Cardiac fibroblast (primary cell): Measurements from ENCODE around the gene LARGE1.

Experiments used
- DNase-seq, 2 donors: peaks; one replicate each; pipeline versions ENCODE4 v3.0.0 to v3.0.0-alpha.2; 2010; ENCODE audit warnings: low read depth in 2 of 2
- H3K4me3 ChIP-seq, 2 donors: replicated peaks in 1 of 2; 1 replicate in 1 of 2; 2 replicates in 1 of 2; pipeline ENCODE4 v1.5.1; 2011; ENCODE audit warnings: low read depth in 2 of 2, low read length in 2 of 2, mild to moderate bottlenecking in 2 of 2, moderate library complexity in 1 of 2
- TF ChIP-seq, protein P1 (sequence below): IDR thresholded peaks from one replicate; pipeline ENCODE4 v1.5.1; 2011; ENCODE audit warnings: low read depth, mild to moderate bottlenecking, low read length, inconsistent platforms

Gene LARGE1

DNA sequence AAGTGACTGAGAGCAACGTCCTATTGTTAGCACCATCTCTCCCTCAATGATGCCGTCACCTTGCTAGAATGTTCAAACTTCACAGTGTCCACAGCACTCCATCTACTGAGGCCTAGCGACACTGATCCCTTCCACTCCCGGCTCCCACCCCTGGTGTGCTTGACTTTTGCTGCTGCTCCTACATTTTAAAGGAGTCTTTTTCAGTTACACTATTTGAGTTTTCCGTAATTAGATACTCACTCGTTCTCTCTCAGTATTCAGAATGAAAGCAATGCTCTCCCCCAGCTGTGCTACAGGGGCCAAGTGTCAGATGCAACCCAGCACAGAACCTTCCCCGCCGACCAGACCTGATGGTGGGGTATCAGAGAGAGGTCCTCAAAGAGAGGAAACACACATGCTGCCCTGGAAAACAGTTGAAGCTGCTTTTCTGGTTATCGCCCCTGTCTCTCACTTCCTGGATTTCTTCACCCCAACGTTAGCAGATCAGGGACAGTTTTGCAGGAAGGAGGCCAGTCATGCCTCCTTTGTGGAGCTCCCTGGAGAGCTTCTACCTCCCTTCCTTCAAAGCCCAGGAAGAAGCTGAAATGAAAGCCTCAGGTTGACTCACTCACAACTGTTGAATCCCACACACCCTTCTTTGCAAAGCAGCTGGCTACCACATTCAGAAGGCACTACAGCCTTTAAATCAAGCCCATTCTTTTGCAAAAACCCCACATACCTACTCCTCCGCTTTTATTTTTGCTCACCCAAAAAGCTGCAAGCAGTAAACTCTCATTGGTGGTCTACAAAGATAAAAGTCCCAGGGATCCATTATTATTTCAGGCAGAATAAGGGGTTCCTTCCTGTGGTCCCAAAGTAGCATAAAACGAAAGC, 23.5 kb downstream of the LARGE1 start:
- peak in 1 of 2 donors; percentile 45 for DNase-seq
- TF ChIP-seq, protein P1, sequence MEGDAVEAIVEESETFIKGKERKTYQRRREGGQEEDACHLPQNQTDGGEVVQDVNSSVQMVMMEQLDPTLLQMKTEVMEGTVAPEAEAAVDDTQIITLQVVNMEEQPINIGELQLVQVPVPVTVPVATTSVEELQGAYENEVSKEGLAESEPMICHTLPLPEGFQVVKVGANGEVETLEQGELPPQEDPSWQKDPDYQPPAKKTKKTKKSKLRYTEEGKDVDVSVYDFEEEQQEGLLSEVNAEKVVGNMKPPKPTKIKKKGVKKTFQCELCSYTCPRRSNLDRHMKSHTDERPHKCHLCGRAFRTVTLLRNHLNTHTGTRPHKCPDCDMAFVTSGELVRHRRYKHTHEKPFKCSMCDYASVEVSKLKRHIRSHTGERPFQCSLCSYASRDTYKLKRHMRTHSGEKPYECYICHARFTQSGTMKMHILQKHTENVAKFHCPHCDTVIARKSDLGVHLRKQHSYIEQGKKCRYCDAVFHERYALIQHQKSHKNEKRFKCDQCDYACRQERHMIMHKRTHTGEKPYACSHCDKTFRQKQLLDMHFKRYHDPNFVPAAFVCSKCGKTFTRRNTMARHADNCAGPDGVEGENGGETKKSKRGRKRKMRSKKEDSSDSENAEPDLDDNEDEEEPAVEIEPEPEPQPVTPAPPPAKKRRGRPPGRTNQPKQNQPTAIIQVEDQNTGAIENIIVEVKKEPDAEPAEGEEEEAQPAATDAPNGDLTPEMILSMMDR = no peak
- H3K4me3 ChIP-seq = no peak overlapping the region

- TF ChIP-seq, protein P1 = no peak
- DNase-seq = no peak
- no peak overlapping the region for H3K4me3 ChIP-seq
Observed at GRCh38 chr22:33896154-33896553, 24.1 kb downstream of the LARGE1 start.

GRCh38 chr22:33895444-33895843, 24.8 kb downstream of the LARGE1 start:
- TF ChIP-seq, protein P1 = no peak
- DNase-seq = no peak
- H3K4me3 ChIP-seq = no peak overlapping the region

DNA sequence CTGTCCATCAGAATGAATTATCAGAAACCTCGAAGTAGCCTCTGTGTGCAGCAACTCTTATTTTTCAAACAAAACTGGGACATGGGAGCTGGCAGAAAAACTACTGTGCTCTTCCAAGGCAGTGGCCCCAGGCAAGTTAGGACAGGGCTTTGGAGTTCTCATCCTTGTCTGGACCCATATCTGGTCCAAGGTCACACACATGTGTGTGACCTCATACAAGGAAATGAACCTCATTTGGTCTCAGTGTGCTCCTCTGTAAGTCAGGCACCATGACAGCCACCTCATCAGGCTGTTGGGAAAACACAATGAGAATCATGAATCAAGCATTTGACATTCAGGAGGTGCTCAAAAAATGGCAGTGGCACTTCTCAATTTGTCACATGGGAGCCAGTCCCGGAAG, 25.8 kb downstream of the LARGE1 start:
- TF ChIP-seq, protein P1 = no peak
- DNase-seq = no peak
- H3K4me3 ChIP-seq = no peak overlapping the region

DNA sequence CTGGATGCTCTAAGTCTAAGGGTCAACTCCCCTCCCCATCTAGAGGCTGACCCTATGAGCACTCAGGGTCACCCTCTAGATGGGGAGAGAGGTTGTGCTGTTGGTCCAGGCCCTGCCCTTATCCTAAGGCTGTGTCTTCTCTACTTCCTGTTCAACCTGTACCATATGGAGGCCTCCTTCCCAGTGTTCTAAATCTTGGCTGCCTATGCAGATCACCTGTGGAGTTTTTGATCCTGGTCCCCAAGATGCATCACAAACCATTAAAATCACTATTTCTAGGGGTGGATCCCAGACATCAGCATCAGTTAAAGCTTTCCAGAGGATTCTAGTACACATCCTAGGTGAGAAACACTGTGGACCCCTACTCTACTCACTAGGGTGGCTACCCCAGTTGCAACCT, 26.2 kb downstream of the LARGE1 start:
- TF ChIP-seq, protein P1 = no peak
- no peak for DNase-seq
- no peak overlapping the region for H3K4me3 ChIP-seq

- TF ChIP-seq, protein P1 = no peak
- no peak for DNase-seq
- no peak overlapping the region for H3K4me3 ChIP-seq
Observed at GRCh38 chr22:33893512-33893911, 26.8 kb downstream of the LARGE1 start.
